ENCODE results near the gene FUOM.

GRCh38 chr10:133310399-133310755 lies 47.4 kb downstream of the FUOM start:
- TF ChIP-seq YY1 (IDR thresholded peaks at IDR 0.05; ENCODE audit: low read depth) (no peak), EP300 (IDR thresholded peaks at IDR 0.05; ENCODE audit: borderline replicate concordance) (no peak), EGR1 (IDR thresholded peaks at IDR 0.05) (no peak), MAX (IDR thresholded peaks at IDR 0.05) (no peak), RAD21 (IDR thresholded peaks at IDR 0.05; ENCODE audit: low read depth) (no peak), TEAD4 (IDR thresholded peaks at IDR 0.05) (no peak)

All from Ishikawa (cell line).